Testis (tissue), 2 donors: Measurements from ENCODE around the gene P4HA3.

ENCODE experiments used
- CTCF ChIP-seq, 3 experiments: fragments of 450-650 bp in 2 of 3; fragments of 200-600 bp in 1 of 3; sonication (generic) in 1 of 3; IDR thresholded peaks; one replicate each; pipeline ENCODE4 v1.5.1; 2016 to 2019; ENCODE audit warnings: antibody characterized with exemption in 3 of 3, mild to moderate bottlenecking in 2 of 3, moderate library complexity in 1 of 3
- POLR2A ChIP-seq: fragments of 450-650 bp; IDR thresholded peaks from one replicate; pipeline ENCODE4 v1.6.1; 2017; ENCODE audit warnings: antibody characterized with exemption, mild to moderate bottlenecking, moderate library complexity

DNA sequence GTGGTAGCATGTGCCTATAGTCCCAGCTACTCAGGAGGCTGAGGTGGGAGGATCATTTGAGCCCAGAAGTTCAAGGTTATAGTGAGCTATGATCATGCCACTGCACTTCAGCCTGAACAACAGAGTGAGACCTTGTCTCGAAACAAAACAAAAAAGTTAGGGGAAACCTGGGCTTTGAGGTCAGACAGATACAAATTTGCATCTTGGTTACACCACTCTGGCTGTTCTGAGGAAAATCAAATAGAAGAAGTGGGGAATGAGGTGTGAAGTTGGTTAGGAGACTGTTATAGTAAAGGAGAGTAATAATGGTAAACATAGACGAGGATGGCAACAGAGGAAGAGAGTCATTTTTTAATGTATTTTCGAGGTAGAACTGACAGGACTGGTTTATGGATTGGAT, 77.8 kb downstream of the P4HA3 start:
- TF ChIP-seq CTCF (IDR thresholded peaks at IDR 0.05) (no peak), POLR2A (no peak)
